Vagina (tissue), 2 donors: ENCODE results near the gene TCF23.

Experiments used
- CTCF ChIP-seq, 3 experiments: fragments of 450-650 bp in 2 of 3; fragments of 200-600 bp in 1 of 3; sonication (generic) in 1 of 3; IDR thresholded peaks; one replicate each; pipeline ENCODE4 v1.5.1; 2017 to 2019; ENCODE audit warnings: antibody characterized with exemption in 3 of 3, mild to moderate bottlenecking in 2 of 3, moderate library complexity in 2 of 3
- POLR2A ChIP-seq, 2 donors: fragments of 450-650 bp; IDR thresholded peaks; one replicate each; pipeline ENCODE4 v1.6.1; 2017; ENCODE audit warnings: antibody characterized with exemption in 2 of 2, mild to moderate bottlenecking in 2 of 2, moderate library complexity in 2 of 2
- POLR2AphosphoS5 ChIP-seq, 2 donors: sonication (generic); formaldehyde crosslinking; IDR thresholded peaks; one replicate each; pipeline ENCODE4 v1.9.0; 2017; ENCODE audit warnings: antibody characterized with exemption in 2 of 2, mild to moderate bottlenecking in 2 of 2, low read depth in 1 of 2; ENCODE audit not compliant: insufficient read depth in 1 of 2

- TF ChIP-seq CTCF (IDR thresholded peaks at IDR 0.05) (no peak), POLR2A (IDR thresholded peaks at IDR 0.05) (no peak), POLR2AphosphoS5 (IDR thresholded peaks at IDR 0.05; ENCODE audit: insufficient read depth in 1 of 2, low read depth in 1 of 2) (no peak)
Observed at GRCh38 chr2:27118525-27119329, 30.1 kb upstream of the TCF23 start, which contains the start of gene CGREF1.
